Fibroblast of lung (primary cell): ENCODE results near the gene GSE1.

ENCODE experiments used
- CTCF ChIP-seq, 2 donors: IDR thresholded peaks in 1 of 2; conservative IDR thresholded peaks in 1 of 2; 1 replicate in 1 of 2; 2 replicates in 1 of 2; pipeline ENCODE4 v1.5.1; 2011 to 2012; ENCODE audit warnings: low read length in 2 of 2, control low read depth in 1 of 2, inconsistent platforms in 1 of 2, low read depth in 1 of 2, mild to moderate bottlenecking in 1 of 2
- EZH2 ChIP-seq: IDR thresholded peaks from 2 replicates; pipeline ENCODE4 v1.5.1; 2012; ENCODE audit warnings: low read length, control low read depth, mild to moderate bottlenecking; ENCODE audit errors: missing control alignments

- TF ChIP-seq EZH2 (no peak), CTCF (conservative IDR thresholded peaks at IDR 0.05 in 1 of 2, IDR thresholded peaks at IDR 0.05 in 1 of 2; ENCODE audit: low read depth in 1 of 2, low read length in 2 of 2) (no peak)
Measured at GRCh38 chr16:85565340-85565739, 47.8 kb upstream of the GSE1 start.
